ENCODE data around the gene CCNG1. TPM values are rescaled to one million over a fixed set of nuclear protein-coding genes. Genes with fewer than 3 reads are reported as not detected.
A peak's percentile ranks its signal among the peaks of the same experiment; 100 is the strongest.

The CCNG1 gene
- polyA plus RNA-seq, 2 of the 4 experiments (the other 2 are of a cell fraction), result 76.5 to 80.8 TPM

DNA sequence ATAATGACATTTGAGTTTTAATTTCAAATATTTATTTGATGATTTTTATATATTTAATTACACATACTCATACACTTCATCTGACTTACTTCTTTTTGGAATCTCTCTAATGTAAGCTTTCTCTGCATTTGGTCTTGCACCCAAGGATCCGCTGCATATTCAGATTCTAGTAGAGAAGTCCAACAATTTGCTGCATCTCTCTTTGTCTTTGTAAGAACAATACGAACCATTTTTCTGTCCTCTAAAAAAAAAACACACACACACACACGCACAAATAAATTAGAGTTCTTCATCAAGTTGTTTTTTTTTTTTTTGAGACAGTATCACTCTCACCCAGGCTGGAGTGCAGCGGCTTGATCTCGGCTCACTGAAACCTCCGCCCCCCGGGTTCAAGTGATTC is 19.4 kb downstream of the CCNG1 start:
- ChIA-PET POLR2A (no interaction called here), CTCF (no interaction called here)
- Histone ChIP-seq H3K4me3 (no peak overlapping the region), H3K27ac (no peak overlapping the region), H3K4me2 (no peak overlapping the region; the same call in 2 of the 3 replicates), H3K4me1 (peaks cover 13% of the 10 kb centered on the region; the same call in 2 of the 3 replicates), H3K9me3 (no peaks in the 10 kb centered on the region)
- TF ChIP-seq PBX3 (IDR thresholded peaks at IDR 0.05), result no peak
- TF ChIP-seq EHF (CRISPR knock-in tag; IDR thresholded peaks at IDR 0.05), result no peak
- no peak for TF ChIP-seq ZSCAN20 (CRISPR knock-in tag; IDR thresholded peaks at IDR 0.05)
- no peak for TF ChIP-seq RAD21 (conservative IDR thresholded peaks at IDR 0.05 in 1 of 2, IDR thresholded peaks at IDR 0.05 in 1 of 2)
- no peak for TF ChIP-seq USF2 (IDR thresholded peaks at IDR 0.05)
- no peak for TF ChIP-seq HOXA7 (CRISPR knock-in tag; IDR thresholded peaks at IDR 0.05)
- no peak for TF ChIP-seq FOSB (CRISPR knock-in tag; IDR thresholded peaks at IDR 0.05)
- no peak for TF ChIP-seq CTCF (IDR thresholded peaks at IDR 0.05)
- no peak for TF ChIP-seq NR3C1 (IDR thresholded peaks at IDR 0.05)
- TF ChIP-seq RCOR1 (IDR thresholded peaks at IDR 0.05; ENCODE audit: low read depth, low read length), result no peak
- FAIRE-seq (no peak), ATAC-seq (no peak), DNase-seq (ENCODE audit: low read depth in 1 of 2, low spot score in 1 of 2) (no peak)
- WGBS (ENCODE audit: missing lambda C conversion rate), result 97% methylated on average over 7 of the region's 7 CpGs

DNA sequence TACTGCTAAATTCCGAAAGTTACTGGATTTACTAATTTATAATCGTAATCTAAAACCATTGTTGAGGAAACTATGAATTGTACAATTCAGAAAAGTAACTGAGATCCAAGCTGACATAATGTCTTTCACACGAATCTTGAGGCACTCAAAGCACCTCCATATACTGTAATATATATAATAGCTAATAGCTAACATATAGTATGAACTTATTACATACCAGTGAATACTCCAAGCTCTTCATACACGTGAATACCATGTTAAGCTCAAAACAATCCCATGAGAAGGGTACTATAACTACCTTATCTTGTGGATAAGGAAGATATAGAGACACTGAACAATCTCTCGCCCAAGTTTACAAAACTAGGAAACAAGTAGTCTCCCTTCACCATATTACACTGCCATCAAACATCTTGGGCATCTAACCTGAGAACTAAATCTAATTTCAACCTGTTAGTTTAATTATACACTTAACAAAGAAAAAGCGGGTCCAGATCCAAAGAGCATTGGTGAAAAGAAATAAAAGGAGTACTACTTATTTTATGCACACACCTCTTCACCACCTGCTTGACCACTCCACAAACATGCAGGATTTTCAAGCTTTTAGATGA is 21.5 kb downstream of the CCNG1 start:
- peaks cover 27% of the 10 kb centered on the region for H3K4me1 ChIP-seq
- peak overlapping the region; percentile 91 to 92 for H3K27ac ChIP-seq
- no peaks in the 10 kb centered on the region for H3K9me3 ChIP-seq
- peak overlapping the region; percentile 73 for H3K4me3 ChIP-seq
- CTCF ChIA-PET, result interaction anchor here (1.6 to 2.1 kb wide), 2 partner anchors 17 to 44 kb away, joined by 4 to 7 read pairs; no protein-coding TSS in a partner anchor
- DNase-seq (ENCODE audit: low read depth in 1 of 2, low spot score in 1 of 2) (no peak), ATAC-seq (no peak), FAIRE-seq (no peak)
- WGBS (ENCODE audit: missing lambda C conversion rate), result 9% methylated on average over 6 of the region's 6 CpGs
- peak overlapping the region; percentile 90 for H3K4me2 ChIP-seq
- no peak for TF ChIP-seq POLR2A (IDR thresholded peaks at IDR 0.05; ENCODE audit: low read length)
- POLR2A ChIA-PET, result interaction anchor here (1.2 to 5.1 kb wide), 7 partner anchors 9 to 46 kb away, joined by 4 to 76 read pairs (median 17); partner anchors contain the start of genes CCNG1 and MAT2B

GRCh38 chr5:163459462-163459818 is 22.0 kb downstream of the CCNG1 start:
- DNase-seq (ENCODE audit: low read depth in 1 of 2, low spot score in 1 of 2), result no peak
- H3K27ac ChIP-seq, result peak overlapping the region; percentile 91 to 92
- CTCF ChIA-PET, result interaction anchor here (1.6 to 2.1 kb wide), 2 partner anchors 17 to 44 kb away, joined by 4 to 7 read pairs; no protein-coding TSS in a partner anchor
- peak overlapping the region; percentile 73 for H3K4me3 ChIP-seq
- peak overlapping the region; percentile 90 for H3K4me2 ChIP-seq
- WGBS (ENCODE audit: missing lambda C conversion rate), result 1% methylated on average over 9 of the region's 12 CpGs
- FAIRE-seq, result no peak
- POLR2A ChIA-PET, result interaction anchor here (1.2 to 5.1 kb wide), 11 partner anchors 10 to 50 kb away, joined by 4 to 76 read pairs (median 9); partner anchors contain the start of genes CCNG1 and MAT2B
- ATAC-seq, result no peak; a peak in 1 of 6 replicates
- peaks cover 27% of the 10 kb centered on the region for H3K4me1 ChIP-seq
- H3K9me3 ChIP-seq, result no peaks in the 10 kb centered on the region
- TF ChIP-seq TP53 (CRISPR knock-in tag; IDR thresholded peaks at IDR 0.05), result no peak
- no peak for TF ChIP-seq BCL3 (IDR thresholded peaks at IDR 0.05)
- no peak for TF ChIP-seq FOXS1 (CRISPR knock-in tag; IDR thresholded peaks at IDR 0.05)
- TF ChIP-seq JUNB (IDR thresholded peaks at IDR 0.05), result no peak
- TF ChIP-seq PHF8 (IDR thresholded peaks at IDR 0.05; ENCODE audit: borderline replicate concordance, low read depth), result no peak
- no peak for TF ChIP-seq SMC3 (IDR thresholded peaks at IDR 0.05)
- no peak for TF ChIP-seq ZSCAN20 (CRISPR knock-in tag; IDR thresholded peaks at IDR 0.05)
- no peak for TF ChIP-seq KDM5A (IDR thresholded peaks at IDR 0.05)
- TF ChIP-seq HMGXB4 (CRISPR knock-in tag; IDR thresholded peaks at IDR 0.05; ENCODE audit: borderline replicate concordance), result no peak
- TF ChIP-seq EHF (CRISPR knock-in tag; IDR thresholded peaks at IDR 0.05), result no peak
- TF ChIP-seq HOXA7 (CRISPR knock-in tag; IDR thresholded peaks at IDR 0.05), result no peak
- no peak for TF ChIP-seq REST (IDR thresholded peaks at IDR 0.05)
- TF ChIP-seq, protein P1, sequence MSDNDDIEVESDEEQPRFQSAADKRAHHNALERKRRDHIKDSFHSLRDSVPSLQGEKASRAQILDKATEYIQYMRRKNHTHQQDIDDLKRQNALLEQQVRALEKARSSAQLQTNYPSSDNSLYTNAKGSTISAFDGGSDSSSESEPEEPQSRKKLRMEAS (IDR thresholded peaks at IDR 0.05), result no peak
- no peak for TF ChIP-seq CBX2 (IDR thresholded peaks at IDR 0.05; ENCODE audit: borderline replicate concordance, low read depth)
- no peak for TF ChIP-seq NR3C1 (IDR thresholded peaks at IDR 0.05)
